ENCODE data around the gene ARL5A. TPM values are rescaled to one million over a fixed set of nuclear protein-coding genes. Genes with fewer than 3 reads are reported as not detected.

Gene ARL5A
- total RNA-seq, 4 donors from 2014 or later = 64.4 to 79.4 (median 71.0) TPM

- no peak overlapping the region for H3K27ac ChIP-seq
- H3K9me3 ChIP-seq = no peaks in the 10 kb centered on the region
- H3K36me3 ChIP-seq = peaks cover 16 to 32% of the 10 kb centered on the region in 2 donors
- no peak overlapping the region for H3K4me3 ChIP-seq (replicated peaks in 1 of 3)
- no peak for DNase-seq
- intact Hi-C loops (cut with DNase I) = no loop called here
- TF ChIP-seq, protein P1, sequence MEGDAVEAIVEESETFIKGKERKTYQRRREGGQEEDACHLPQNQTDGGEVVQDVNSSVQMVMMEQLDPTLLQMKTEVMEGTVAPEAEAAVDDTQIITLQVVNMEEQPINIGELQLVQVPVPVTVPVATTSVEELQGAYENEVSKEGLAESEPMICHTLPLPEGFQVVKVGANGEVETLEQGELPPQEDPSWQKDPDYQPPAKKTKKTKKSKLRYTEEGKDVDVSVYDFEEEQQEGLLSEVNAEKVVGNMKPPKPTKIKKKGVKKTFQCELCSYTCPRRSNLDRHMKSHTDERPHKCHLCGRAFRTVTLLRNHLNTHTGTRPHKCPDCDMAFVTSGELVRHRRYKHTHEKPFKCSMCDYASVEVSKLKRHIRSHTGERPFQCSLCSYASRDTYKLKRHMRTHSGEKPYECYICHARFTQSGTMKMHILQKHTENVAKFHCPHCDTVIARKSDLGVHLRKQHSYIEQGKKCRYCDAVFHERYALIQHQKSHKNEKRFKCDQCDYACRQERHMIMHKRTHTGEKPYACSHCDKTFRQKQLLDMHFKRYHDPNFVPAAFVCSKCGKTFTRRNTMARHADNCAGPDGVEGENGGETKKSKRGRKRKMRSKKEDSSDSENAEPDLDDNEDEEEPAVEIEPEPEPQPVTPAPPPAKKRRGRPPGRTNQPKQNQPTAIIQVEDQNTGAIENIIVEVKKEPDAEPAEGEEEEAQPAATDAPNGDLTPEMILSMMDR (IDR thresholded peaks at IDR 0.05) = no peak
- no peak for TF ChIP-seq POLR2A (IDR thresholded peaks at IDR 0.05)
- WGBS, 2 donors = 76 to 90% methylated on average over 1 of the region's 1 CpG
- H3K4me1 ChIP-seq = no peaks in the 10 kb centered on the region
- H3K27me3 ChIP-seq = no peaks in the 10 kb centered on the region
These were observed 19.2 kb downstream of the ARL5A start for GRCh38 chr2:151809073-151809383.

DNA sequence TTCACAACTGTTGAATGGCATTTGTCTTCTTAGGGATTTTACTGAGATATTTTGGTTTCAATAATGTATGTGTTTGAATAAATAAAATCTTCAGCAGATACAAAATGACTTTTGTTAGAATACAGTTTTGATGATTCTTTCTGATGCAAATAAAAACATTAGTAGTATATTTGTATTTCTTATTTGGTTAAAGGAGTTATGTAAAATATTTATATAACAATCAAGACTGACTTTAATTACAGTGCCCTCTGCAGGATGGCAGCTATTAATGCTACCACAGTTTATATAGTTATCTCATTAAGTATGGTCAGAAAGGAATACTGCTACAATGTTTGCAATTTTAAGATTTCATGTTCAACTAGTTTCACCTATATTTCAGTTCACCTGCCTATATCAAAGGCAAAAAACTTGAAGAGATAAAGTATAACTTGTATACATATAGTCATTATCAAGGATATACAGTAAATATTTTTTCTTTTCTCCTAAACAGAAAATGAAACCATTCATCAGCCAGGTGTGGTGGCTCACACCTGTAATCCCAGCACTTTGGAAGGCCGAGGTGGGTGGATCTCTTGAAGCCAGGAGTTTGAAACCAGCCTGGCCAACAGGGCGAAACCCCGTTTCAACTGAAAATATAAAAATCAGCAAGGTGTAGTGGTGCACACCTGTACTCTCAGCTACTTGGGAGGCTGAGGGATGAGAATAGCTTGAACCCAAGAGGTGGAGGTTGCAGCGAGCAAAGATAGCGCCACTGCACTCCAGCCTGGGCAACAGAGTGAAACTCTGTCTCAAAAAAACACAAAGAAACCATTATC lies 19.8 kb downstream of the ARL5A start:
- Histone ChIP-seq H3K9me3 (no peaks in the 10 kb centered on the region), H3K27ac (no peak overlapping the region), H3K36me3 (peaks cover 16 to 32% of the 10 kb centered on the region in 2 donors), H3K27me3 (no peaks in the 10 kb centered on the region), H3K4me1 (no peaks in the 10 kb centered on the region), H3K4me3 (replicated peaks in 1 of 3) (no peak overlapping the region)
- DNase-seq = no peak
- 90 to 92% methylated on average over 5 of the region's 5 CpGs for WGBS, 2 donors
- TF ChIP-seq, protein P1 (IDR thresholded peaks at IDR 0.05) = peak in 4 of 6 experiments; percentile 22 to 51 (median 36)
- no peak for TF ChIP-seq POLR2A (IDR thresholded peaks at IDR 0.05)
- intact Hi-C loops (cut with DNase I) = no loop called here

DNA sequence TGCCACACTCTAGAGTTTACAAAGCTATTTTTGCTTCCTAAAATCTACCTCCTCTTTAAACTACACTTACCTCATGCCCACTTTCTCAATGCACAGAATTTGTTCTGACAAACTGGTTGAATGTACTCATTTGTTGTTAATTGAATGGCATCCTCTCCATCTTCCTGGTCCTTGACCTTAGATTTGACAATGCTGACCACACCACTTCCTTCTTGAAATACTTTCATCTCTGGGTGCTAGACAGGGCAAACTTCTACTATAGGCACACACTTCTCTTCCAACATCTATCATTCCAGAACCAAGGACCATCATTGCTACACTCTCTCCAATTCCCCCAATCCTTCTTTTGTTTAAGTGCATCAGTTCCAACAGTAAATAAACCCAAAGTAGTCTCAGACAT lies 22.3 kb downstream of the ARL5A start:
- Histone ChIP-seq H3K4me1 (no peaks in the 10 kb centered on the region), H3K9me3 (no peaks in the 10 kb centered on the region), H3K27ac (no peak overlapping the region), H3K27me3 (no peaks in the 10 kb centered on the region), H3K4me3 (replicated peaks in 1 of 3) (no peak overlapping the region), H3K36me3 (peaks cover 20 to 24% of the 10 kb centered on the region in 2 donors)
- no peak for TF ChIP-seq POLR2A (IDR thresholded peaks at IDR 0.05)
- TF ChIP-seq, protein P1 (IDR thresholded peaks at IDR 0.05) = no peak
- no peak for DNase-seq
- intact Hi-C loops (cut with DNase I) = no loop called here

GRCh38 chr2:151805343-151805742 lies 22.9 kb downstream of the ARL5A start:
- 97 to 98% methylated on average over 1 of the region's 1 CpG for WGBS, 2 donors
- TF ChIP-seq POLR2A (IDR thresholded peaks at IDR 0.05) = no peak
- TF ChIP-seq, protein P1 (IDR thresholded peaks at IDR 0.05) = no peak
- Histone ChIP-seq H3K36me3 (peaks cover 20 to 24% of the 10 kb centered on the region in 2 donors), H3K27ac (no peak overlapping the region), H3K4me1 (no peaks in the 10 kb centered on the region), H3K9me3 (no peaks in the 10 kb centered on the region), H3K4me3 (replicated peaks in 1 of 3) (no peak overlapping the region), H3K27me3 (no peaks in the 10 kb centered on the region)
- no peak for DNase-seq
- intact Hi-C loops (cut with DNase I) = no loop called here

- H3K27ac ChIP-seq = no peak overlapping the region
- H3K27me3 ChIP-seq = no peaks in the 10 kb centered on the region
- H3K4me3 ChIP-seq (replicated peaks in 1 of 3) = no peak overlapping the region
- TF ChIP-seq POLR2A (IDR thresholded peaks at IDR 0.05) = no peak
- TF ChIP-seq, protein P1 (IDR thresholded peaks at IDR 0.05) = no peak
- intact Hi-C loops (cut with DNase I) = no loop called here
- no peaks in the 10 kb centered on the region for H3K4me1 ChIP-seq
- no peaks in the 10 kb centered on the region for H3K9me3 ChIP-seq
- peaks cover 23 to 24% of the 10 kb centered on the region in 2 donors for H3K36me3 ChIP-seq
- DNase-seq = no peak
These were observed 24.4 kb downstream of the ARL5A start for GRCh38 chr2:151803811-151804210.
